PFSK-1 (cell line): ENCODE data around the gene STAP2.
A peak's percentile ranks its signal among the peaks of the same experiment; 100 is the strongest.

Source experiments
- FOXP2 ChIP-seq: optimal IDR thresholded peaks from 2 replicates; pipeline ENCODE3; 2011; ENCODE audit warnings: borderline replicate concordance, control low read depth, inconsistent platforms; ENCODE audit not compliant: insufficient read depth; ENCODE audit errors: extremely low read length, extremely low read depth
- POLR2AphosphoS5 ChIP-seq: IDR thresholded peaks from 2 replicates; pipeline ENCODE4 v1.6.1; 2012; ENCODE audit warnings: low read depth, mild to moderate bottlenecking, control low read depth, low read length, moderate library complexity
- SIN3A ChIP-seq: IDR thresholded peaks from 2 replicates; pipeline ENCODE4 v1.6.1; 2012; ENCODE audit warnings: mild to moderate bottlenecking, low read length, moderate library complexity, borderline replicate concordance; ENCODE audit not compliant: insufficient read depth
- TAF1 ChIP-seq: IDR thresholded peaks from 2 replicates; pipeline ENCODE4 v1.6.1; 2012; ENCODE audit warnings: low read length, control low read depth, borderline replicate concordance; ENCODE audit not compliant: insufficient read depth
- TF ChIP-seq, protein P1 (sequence below), 2 experiments: IDR thresholded peaks; 2 replicates each; pipeline versions ENCODE4 v1.6.1 to v1.8.0; 2011 to 2012; ENCODE audit warnings: low read depth in 2 of 2, low read length in 2 of 2, control low read depth in 1 of 2, inconsistent platforms in 1 of 2, mild to moderate bottlenecking in 1 of 2, moderate library complexity in 1 of 2; ENCODE audit not compliant: insufficient read depth in 1 of 2

Gene STAP2

DNA sequence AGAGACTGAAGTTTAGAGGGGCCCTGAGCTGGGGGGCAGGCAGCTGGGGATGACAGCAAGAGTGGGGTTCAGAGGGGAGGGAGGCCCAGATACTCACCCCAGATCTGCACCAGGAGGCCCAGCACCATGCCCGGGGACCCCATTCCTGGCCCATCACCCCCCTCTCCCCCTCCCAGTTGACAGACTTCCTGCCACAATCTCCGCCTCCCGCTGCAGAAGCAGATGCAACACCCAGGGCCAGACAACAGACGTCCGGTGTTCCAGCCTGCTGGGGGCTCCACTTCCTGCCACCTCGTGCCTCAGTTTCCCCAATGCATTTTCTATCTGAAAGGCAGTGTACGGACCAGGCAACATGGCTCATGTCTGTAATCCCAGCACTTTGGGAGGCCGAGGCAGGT is 36.4 kb downstream of the STAP2 start, which contains the start of gene TMIGD2:
Gene TMIGD2 (minus strand): TSS at position 147 of the 398 bp plus-strand sequence. CDS start 4 bp downstream, at position 143.
- TF ChIP-seq FOXP2 (peak; percentile 46), POLR2AphosphoS5 (no peak), TAF1 (no peak), SIN3A (no peak)
- TF ChIP-seq, protein P1, sequence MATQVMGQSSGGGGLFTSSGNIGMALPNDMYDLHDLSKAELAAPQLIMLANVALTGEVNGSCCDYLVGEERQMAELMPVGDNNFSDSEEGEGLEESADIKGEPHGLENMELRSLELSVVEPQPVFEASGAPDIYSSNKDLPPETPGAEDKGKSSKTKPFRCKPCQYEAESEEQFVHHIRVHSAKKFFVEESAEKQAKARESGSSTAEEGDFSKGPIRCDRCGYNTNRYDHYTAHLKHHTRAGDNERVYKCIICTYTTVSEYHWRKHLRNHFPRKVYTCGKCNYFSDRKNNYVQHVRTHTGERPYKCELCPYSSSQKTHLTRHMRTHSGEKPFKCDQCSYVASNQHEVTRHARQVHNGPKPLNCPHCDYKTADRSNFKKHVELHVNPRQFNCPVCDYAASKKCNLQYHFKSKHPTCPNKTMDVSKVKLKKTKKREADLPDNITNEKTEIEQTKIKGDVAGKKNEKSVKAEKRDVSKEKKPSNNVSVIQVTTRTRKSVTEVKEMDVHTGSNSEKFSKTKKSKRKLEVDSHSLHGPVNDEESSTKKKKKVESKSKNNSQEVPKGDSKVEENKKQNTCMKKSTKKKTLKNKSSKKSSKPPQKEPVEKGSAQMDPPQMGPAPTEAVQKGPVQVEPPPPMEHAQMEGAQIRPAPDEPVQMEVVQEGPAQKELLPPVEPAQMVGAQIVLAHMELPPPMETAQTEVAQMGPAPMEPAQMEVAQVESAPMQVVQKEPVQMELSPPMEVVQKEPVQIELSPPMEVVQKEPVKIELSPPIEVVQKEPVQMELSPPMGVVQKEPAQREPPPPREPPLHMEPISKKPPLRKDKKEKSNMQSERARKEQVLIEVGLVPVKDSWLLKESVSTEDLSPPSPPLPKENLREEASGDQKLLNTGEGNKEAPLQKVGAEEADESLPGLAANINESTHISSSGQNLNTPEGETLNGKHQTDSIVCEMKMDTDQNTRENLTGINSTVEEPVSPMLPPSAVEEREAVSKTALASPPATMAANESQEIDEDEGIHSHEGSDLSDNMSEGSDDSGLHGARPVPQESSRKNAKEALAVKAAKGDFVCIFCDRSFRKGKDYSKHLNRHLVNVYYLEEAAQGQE (IDR thresholded peaks at IDR 0.05; ENCODE audit: insufficient read depth in 1 of 2, low read depth in 2 of 2, low read length in 2 of 2), result no peak

DNA sequence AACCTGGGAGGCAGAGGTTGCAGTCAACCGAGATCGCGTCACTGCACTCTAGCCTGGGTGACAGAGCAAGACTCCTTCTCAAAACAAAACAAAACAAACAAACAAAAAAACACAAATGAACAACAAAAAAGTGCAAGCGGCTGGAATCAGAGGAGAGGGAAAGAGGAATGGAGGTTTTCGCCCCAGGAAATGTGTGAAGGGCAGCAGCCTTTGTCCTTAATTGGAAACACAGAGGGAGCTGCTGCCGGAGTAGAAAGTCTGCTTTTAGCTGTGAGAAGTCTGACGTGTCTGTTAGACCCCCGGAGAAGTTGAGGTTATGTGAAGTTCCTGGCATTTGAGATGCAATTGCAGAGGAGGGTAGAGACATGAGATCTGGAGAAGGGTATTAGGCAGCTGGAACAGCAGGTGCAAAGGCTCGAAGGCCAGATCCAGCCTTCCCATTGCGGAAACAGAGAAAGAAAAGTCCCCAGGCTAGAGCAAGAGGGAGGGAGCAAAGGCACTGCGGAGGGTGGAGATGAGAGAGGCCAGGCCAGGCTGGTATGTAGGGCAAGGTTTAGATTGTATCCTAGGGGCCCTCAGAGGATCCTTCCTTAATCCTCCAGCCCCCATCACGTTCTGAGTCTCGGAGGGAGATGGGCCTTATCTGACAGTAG is 36.9 kb downstream of the STAP2 start:
- no peak for TF ChIP-seq POLR2AphosphoS5
- TF ChIP-seq FOXP2, result no peak
- no peak for TF ChIP-seq TAF1
- TF ChIP-seq SIN3A, result no peak
- TF ChIP-seq, protein P1 (IDR thresholded peaks at IDR 0.05; ENCODE audit: insufficient read depth in 1 of 2, low read depth in 2 of 2, low read length in 2 of 2), result no peak

DNA sequence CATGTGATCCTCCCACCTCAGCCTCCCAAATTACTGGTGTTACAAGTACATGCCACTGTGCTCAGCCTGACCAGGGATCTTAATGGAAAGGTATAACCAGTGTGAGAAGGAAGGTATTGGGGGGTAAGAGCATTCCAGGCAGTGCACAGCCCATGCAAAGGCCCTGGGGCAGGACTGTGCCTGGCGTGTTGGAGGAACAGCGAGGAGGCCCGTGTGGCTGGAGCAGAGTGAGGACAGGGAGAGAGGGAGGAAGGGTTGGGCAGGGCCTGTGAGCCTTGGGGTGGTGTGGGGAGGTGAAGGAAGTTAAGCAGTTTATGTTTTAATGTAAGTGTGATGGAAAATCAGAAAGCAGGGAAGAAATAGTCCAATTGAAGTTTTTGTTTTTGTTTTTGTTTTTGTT is 38.0 kb downstream of the STAP2 start:
- TF ChIP-seq SIN3A (no peak), POLR2AphosphoS5 (no peak), TAF1 (no peak)
- TF ChIP-seq, protein P1 (IDR thresholded peaks at IDR 0.05; ENCODE audit: insufficient read depth in 1 of 2, low read depth in 2 of 2, low read length in 2 of 2), result no peak

DNA sequence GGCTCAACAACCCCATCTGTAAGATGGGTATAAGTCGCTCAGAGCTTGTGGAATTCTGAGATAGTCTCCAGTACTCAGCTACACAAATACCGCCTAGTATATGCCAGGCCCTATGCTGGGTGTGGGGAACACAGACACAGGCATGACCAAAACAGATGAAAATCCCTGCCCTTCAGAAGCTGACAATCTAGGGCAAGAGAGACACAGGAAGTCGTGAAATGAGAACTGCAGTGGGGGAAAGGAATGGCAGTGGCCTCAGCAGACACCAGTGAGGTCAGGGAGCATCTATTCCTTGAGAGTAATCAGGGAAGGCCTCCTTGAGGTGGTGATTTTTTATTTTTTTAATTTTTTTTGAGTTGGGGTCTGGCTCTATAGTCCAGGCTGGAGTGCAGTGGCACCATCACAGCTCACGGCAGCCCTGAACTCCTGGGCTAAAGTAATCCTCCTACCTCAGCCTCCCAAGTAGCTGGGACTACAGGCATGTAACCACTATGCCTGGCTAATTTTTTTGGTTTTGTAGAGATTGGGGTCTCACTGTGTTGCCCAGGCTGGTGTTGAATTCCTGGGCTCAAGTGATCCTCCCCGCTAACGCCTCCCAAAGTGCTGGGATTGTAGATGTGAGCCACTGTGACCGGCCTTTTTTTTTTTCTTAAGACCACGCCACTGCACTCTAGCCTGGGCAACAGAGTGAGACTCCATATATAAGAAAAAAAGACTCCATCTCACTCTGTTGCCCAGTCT is 39.6 kb downstream of the STAP2 start:
- TF ChIP-seq SIN3A (no peak), POLR2AphosphoS5 (no peak), TAF1 (no peak), FOXP2 (no peak)
- TF ChIP-seq, protein P1 (IDR thresholded peaks at IDR 0.05; ENCODE audit: insufficient read depth in 1 of 2, low read depth in 2 of 2, low read length in 2 of 2), result no peak
